Stimulated activated CD8-positive, alpha-beta memory T cell treated with anti-CD3 and anti-CD28 coated beads, Interleukin-15, amount 100 ng/mL, for 48 hours (primary cell): ENCODE measurements around the gene RTTN.

Experiments
- DNase-seq, 2 donors: peaks; one replicate each; pipeline ENCODE4 v3.0.0-alpha.2; 2020; ENCODE audit warnings: low read depth in 2 of 2

RTTN gene

DNA sequence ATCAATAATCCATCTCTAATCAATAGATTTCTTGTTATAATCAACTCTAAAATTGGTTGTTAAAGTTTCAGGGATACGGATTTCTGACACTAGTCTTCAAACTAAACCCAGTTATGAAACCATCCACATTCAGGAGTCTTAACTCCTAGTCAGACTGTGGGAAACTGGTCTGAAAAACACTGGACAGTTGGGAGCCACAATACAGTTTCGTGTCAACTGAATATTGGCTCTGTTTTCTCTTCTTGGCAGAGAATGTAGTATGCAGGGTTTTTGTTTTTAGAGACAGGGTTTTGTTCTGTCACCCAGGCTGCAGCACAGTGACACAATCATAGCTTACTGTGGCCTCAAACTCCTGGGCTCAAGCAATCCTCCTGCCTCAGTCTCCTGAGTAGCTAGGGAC is 123.1 kb downstream of the RTTN start:
- no peak for DNase-seq

DNA sequence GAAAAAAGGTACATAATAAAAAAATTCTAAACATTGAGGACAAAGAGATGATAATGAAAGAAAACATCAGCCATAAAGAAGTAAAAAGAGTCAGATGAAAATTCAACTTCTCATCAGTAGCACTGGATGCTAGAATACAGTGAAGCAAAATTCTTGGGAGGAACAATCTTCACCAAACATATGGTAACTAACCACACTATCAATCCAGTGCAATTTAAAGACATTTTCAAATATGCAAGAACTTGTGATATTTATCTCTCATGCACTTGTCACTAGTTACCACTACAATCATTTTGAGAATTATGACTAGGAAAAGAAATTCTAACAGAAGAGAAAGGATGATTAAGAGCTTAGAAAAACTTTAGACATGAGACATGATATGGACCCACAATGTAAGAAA is 127.4 kb downstream of the RTTN start:
- no peak for DNase-seq

DNA sequence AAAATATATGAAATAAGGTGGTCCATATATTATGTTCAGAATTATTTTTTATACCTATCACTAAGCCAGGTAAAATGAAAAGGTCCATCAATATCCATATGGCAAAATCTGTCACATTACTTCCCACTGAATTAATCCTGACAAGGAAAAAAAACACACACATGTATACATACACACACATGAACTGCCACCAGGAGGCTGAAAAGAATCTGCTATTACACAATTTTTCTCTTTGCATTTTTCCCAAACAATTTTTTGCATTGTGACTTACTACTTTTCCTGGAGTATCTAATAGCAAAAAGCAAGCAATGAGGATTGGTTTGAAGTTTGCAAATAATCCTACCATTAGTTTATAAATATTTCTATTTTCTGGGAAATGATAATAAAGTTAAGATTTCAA is 129.6 kb downstream of the RTTN start:
- no peak for DNase-seq

DNA sequence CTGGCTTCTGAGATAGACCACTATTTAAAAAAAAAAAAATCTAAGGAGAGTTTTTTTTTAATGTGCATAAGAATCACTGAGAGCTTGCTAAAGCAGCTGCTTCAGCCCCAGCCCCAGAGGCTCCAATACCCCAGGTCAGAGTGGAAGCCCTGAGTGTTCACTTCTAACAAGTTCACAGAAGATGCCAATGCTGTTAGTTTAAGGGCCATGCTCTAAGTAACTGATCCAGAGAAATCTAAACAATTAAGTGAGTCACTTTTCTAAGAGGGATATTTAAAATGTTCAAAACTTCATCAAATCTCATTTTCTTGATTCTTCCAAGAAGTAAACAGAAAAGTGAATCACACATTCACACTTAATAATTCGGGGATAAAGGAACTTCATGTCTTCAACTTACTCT is 131.4 kb downstream of the RTTN start:
- no peak for DNase-seq

DNA sequence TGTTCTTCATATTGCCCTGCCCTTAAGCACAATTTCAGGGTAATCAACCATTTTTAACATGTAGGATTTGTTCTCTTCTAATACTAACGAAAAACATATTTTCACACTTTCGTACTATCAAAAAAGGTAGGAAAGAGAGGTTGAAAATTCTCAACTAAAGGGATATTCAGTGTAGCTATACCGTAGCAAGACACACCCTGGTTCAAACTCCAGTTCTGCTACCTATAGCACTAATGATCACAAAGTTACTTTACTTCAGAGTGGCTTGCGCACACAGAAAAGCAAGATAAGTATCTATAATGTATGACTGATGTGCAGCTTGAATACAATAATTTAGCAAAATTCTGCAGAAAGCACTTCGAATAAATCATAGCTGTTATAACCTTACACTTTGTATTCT is 132.1 kb downstream of the RTTN start:
- no peak for DNase-seq

DNA sequence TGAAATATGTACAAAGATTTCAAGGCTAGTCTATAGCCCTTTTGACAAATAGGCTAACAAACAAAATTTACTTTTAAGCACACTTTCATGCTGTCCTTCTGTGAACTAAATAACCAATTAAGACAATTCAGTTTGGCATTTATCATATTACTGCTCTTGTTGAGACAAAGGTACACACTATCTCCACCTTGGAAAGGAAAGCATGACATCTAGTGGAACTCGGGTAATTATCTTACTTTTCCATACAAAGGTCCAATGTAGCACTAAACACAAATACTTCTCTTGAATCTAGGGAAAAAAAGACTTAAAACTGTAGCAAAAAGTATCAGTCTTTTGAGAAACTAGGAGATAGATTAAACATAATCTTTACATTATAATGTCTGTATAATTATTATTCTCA is 132.8 kb downstream of the RTTN start:
- no peak for DNase-seq

DNA sequence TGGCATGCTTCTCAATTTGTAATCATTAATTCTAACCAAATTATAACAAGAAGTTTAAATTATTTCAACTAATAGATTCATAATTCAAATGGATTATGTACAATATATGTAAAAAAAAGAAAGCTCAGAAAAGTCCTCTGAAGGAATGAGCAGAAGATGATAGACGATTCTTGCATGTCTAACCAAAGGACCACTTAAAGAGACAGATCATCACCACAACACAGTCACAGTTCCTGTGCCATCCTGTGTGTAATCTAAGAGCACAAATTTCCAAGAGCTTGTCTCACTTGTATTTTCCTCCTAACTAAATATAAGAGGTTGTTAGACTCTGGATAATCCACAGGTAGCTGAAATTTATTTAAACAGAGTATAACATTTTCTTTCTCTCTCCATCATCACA is 135.5 kb downstream of the RTTN start:
- no peak for DNase-seq

DNA sequence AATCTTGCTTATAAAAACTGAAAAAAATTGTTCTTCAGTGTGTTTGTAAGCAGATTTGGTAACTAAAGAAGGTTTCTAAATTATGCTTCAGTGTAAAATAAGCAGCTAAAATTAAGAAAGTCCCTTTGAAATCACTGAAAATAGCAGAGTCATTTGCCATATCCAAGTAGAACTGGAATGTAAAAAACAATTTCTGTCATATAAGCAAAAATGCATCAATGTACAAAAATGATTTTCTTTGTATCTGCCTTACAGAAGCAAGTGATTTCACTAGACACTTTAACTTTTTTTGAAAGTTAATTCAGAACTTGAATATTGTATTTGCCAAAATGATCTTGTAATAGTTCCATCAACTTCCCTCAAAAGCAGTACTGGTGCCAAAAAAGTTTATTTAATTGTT is 136.1 kb downstream of the RTTN start:
- no peak for DNase-seq

DNA sequence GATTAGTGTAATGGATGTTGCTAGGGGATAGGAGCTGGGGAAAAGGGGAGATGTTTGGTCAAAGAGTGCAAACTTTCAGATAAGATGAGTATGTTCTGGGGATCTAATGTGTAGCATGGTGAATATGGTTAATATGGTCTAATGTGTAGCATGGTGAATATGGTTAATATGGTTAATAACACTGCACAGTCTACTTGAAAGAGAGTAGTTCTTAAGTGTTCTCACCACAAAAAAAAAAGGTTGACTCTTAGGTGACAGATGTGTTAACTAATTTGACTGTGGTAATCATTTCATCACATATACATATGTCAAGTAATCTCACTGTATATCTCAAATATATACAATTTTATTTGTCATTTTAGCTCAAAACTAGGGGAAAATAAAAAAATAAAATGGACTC is 136.5 kb downstream of the RTTN start:
- DNase-seq: no peak

DNA sequence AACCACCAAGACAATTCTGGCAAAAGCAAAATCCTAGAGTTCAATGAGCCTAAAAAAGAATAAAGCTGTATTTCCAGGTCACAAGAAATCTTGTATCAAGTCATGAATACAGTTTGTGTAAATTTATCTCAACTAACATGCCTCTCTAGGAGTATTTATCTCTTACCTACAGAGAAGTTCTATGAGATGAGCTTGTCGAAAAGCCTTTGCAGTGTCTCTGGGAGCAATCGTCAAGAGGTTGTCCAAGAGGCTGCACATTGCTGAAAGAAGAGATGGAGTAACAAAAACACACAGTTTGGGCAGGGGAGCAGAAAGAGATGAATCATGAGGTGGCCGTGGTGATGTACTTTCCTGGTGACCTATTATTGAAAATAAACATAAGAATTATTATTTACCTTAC is 145.8 kb downstream of the RTTN start:
- DNase-seq: no peak

DNA sequence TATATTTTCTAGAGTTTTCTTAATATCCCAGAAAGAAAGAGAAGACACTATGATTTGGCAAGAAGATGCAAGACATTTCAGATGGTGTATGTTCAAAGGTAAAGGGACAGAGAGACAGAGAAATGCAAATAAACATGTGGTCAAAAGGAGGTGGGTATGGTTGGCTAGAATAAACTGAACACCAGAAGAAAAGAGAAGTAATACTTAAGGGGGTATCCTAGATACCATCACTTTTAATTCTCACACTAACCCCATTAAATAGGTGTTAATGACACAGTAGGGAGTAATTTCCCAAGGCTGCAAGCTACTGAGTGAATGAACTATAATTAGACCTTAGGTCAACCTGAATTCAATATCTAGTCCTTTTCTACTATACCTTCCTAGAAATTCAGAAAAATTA is 146.6 kb downstream of the RTTN start:
- no peak for DNase-seq

DNA sequence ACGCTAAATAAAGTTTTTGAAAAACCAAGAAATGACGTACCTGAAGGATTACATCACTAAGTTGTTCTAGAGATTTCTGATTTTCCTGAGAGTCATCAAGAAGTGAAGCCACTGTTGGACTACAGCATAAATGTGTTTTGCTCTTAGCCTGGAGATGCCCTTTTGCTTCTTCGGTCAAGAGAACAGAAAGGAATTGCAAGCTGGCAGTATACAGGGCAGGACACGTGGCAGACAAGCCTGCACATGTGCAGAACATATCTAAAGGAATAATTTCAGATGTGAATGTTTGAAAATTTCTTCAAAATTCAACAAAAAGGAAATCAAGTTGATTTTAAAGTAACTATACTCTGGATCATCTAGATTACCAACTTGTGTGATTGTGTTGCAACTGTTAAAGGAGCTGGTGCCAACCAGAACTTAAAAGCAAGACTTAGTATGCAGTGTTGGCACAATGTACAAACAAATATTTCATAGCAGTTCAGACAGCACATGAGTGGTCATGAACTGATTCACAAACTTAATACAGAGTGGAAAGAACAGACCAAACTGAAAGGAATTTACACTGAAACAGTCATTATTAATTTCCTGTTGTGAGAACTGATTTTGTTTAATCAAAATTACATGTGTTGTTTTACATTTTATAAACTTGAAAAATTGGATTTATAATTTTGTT is 157.4 kb downstream of the RTTN start:
- DNase-seq: no peak

DNA sequence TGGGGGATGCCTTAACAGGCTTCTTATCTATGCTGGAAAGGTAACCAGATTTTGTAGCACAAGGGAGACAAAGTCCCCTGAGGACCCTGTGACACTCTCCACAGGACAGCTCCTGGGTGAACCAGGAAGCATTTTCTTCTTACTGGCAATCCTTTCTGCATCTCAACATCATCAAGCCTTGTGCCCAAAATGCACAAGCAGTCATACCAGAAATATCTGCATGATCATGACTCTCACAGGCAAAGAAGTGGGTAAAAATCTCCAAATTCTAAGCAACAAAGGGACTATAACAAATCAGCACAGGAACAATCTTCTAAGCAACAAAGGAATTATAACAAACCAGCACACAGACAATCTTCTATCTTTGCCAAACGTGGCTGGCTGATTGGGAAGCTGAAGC is 158.7 kb downstream of the RTTN start:
- DNase-seq: no peak

DNA sequence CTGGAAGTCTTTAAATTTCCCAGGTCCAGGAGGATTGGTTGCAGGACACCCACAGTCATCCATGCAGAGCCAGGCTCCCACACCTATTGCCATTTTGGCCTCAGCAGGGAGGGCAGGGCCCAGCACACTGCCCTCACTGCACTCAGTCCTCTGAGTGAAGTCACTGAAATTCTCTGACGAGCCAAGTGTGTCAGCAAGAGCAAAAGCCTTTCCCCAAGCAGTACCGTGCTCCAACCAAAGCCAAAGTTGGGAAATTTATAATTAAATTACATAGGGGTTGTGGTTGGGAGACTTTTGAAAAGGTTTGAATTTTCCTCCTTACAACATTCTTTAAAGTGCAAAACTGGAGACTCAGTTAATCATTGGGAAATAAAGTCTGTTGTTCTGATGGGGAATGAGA is 159.3 kb downstream of the RTTN start:
- no peak for DNase-seq

DNA sequence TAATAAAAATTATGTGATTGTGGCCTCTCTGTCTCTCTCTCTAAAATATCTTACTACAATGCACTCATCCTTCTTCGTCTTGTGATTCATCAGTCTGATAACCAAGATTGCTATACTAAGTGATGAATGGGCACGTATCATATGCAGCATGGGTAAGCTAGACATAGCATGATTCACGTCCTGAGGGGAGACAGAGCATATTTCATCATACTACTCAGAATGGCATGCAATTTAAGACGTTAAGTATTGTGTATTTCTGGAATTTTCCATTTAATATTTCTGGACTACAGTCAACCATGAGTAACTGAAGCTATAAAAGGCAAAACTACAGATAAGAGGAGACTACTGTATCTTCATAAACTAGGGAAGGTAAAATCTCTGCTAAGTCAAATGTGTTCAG is 160.9 kb downstream of the RTTN start:
- no peak for DNase-seq

DNA sequence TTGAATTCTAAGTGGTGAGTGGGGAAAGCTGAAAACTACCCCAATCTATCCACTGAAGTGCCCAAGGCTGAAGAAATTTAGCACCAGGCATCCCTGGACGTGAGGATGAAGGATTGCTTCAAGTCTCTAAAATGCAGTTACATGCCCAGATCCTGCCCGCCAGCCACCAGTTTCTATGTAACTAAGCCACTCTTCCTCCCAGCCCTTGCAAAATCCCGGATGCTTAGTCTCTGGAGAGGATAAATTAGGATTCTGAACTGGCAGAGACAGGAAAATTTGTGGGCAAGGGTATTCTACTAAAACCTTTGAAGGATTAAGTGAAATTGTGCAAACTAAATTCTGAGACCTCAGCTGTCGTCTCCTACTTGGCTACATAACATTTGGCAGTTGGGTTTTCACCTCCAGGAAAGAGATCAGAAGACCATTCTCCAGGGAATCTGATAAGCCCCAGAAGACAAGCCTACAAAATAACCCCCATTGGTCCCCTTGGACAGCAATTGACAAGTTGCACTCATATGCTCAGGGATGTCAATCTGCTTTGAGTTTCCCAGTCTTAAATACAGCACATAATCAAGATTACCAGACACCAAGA is 163.9 kb downstream of the RTTN start:
- no peak for DNase-seq

DNA sequence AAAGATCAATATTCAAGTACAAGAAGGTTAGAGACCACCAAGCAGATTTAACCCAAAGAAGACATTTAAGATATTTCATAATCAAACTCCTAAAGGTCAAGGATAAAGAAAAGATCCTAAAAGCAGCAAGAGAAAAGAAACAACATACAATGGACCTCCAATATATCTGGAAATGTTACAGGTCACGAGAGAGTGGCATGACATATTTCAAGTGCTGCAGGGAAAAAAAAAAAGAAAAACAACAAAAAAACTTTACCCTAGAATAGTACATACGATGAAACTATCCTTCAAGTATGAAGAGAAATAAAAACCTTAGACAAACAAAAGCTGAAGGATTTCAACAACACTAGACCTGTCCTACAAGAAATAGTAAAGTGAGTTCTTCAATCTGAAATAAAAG is 166.3 kb downstream of the RTTN start:
- DNase-seq: no peak

DNA sequence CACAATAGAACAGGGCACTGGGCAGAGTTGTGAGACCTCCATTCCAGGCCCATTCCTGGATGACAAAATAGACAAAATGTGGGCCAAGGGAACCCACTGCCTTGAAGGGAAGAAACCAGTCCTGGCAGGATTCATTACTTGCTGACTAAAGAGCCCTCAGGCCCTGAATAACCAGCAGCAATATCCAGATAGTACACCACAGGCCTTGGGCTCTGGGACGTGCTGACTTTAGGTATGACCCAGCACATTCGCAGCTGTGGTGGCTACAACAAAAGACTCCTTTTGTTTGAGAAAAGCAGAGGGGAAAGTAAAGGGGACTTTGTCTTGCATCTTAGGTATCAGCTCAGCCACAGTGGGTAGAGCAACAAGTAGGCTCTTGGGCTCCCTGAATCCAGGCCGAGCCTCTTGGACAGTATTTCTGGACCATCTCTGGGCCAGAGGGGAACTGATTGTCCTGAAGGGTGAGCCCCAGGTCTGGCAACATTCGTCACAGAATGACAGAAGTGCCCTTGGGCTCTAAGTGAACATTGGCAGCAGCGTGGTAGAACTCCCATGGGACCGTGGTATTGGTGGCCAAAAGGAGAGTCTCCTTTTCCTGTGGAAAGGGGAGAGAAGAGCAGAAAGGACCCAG is 167.9 kb downstream of the RTTN start:
- no peak for DNase-seq

DNA sequence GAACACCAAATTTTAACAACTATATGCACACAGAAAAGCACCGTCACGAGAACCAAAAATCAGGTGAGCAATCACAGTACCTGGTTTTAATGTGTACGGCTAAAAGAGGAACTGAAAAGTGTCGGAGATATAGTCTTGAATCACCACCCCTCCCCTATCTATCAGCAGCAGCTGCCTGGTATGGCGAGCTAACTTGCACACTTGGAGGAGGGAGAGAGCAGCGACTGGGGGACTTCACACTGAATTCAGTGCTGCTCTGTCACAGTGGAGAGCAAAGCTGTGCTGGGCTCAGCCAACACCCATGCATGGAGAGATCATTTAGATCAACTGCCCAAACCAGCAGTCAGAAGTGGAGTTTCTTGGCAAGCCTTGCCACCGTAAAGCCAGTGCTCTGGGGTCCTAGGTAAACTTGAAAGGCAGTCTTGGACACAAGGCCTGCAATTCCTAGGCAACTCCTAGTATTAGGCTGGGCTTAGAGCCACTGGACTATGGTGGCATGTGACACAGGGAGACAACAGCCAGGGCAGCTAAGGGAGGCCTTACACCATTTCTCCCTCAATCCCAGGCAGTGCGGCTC is 168.6 kb downstream of the RTTN start:
- DNase-seq: no peak

DNA sequence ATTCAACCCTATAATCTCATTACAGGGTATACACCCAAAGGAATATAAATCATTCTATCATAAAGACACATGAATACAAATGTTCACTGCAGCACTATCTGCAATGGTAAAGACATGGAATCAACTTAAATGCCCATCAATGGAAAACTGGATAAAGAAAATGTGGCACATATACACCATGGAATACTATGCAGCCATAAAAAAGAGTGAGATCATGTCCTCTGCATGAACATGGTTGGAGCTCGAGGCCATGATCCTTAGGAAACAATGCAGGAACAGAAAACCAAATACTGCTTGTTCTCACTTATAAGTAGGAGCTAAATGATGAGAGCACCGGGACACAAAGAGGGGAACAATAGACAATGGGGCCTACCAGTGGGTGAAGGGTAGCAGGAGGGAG is 169.3 kb downstream of the RTTN start:
- DNase-seq: no peak

DNA sequence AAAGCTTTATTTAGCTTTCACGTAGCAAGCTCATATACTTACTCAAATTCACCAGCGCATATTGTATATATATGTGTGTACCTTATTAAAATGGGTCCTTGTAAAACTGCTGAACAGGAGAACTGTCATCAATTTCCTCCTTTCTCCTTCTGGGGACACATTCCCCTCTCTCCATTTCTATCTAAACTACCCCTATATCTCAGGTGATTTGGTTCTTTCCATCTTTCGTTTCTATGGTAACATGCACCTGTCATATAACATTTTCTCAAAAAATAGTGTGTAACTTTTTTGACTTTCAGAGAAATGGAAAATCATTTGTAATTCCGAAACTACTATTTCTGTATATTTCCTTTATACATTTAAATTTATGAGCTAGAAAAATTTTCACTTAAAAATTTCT is 174.3 kb downstream of the RTTN start:
- no peak for DNase-seq

DNA sequence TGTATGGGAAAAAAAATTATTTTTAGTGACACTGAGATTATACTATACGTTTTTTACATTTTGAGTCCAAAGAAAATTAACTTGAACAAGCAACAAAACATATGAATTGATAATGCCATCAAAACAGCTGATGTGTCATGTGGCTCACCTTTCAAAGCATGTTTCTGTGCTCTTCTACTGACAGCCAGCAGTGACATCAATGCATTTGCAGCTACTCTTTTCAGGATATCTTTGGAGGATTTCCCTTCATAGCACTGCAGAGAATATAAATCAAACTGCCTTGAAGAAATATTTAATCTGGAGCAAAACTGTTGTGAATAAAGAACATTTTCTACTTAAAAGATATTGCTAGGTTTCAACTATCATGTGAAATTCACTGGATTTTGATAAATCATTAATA is 174.8 kb downstream of the RTTN start:
- no peak for DNase-seq

DNA sequence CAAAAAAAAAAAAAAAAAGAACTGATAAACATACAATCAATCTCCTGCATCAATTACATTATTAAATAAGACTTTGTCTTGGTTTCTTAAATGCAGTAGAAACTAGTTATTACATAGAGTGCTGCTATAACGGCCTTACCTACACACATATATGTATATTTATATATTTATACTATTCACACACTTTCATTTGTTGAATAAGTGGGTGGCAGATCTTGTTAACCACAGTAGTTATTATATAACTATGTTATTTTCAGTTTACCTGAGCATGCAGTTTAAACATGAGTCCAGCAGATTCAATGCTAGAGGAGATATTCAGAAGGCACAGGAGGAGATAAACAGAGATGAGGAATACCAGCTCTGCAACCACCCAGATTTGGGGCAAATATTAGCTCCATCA is 176.3 kb downstream of the RTTN start:
- DNase-seq: no peak
